GM23338 (cell line): ENCODE results near the gene DLG2. TPM values are rescaled to one million over a fixed set of nuclear protein-coding genes. Genes with fewer than 3 reads are reported as not detected.

Experiments
- ATAC-seq: fragments of 200-7000 bp; cut with Tn5 transposase; 3 replicates; pipeline ENCODE4 v1.9.1; 2020
- DNase-seq: peaks from one replicate; pipeline ENCODE4 v3.0.0-alpha.2; 2015; ENCODE audit warnings: low spot score
- H2AFZ ChIP-seq: fragments of 200-600 bp; sonication (generic); 2 replicates; pipeline ENCODE4 v1.8.0; 2016; ENCODE audit warnings: antibody characterized with exemption, mild to moderate bottlenecking, moderate library complexity
- H3F3A ChIP-seq: fragments of 200-600 bp; sonication (generic); replicated peaks from 2 replicates; pipeline ENCODE4 v1.8.0; 2017; ENCODE audit warnings: antibody characterized with exemption, mixed run types, low read depth
- H3K27ac ChIP-seq: fragments of 200-600 bp; sonication (generic); 2 replicates; pipeline ENCODE4 v1.6.1; 2016; ENCODE audit warnings: low read depth
- H3K27me3 ChIP-seq: fragments of 200-600 bp; sonication (generic); 2 replicates; pipeline ENCODE4 v1.8.0; 2016; ENCODE audit warnings: mild to moderate bottlenecking, mixed run types, moderate library complexity; ENCODE audit not compliant: insufficient read depth
- H3K36me3 ChIP-seq: fragments of 200-600 bp; sonication (generic); 2 replicates; pipeline ENCODE4 v1.8.0; 2016; ENCODE audit warnings: mild to moderate bottlenecking; ENCODE audit not compliant: insufficient read depth
- H3K4me1 ChIP-seq: fragments of 200-600 bp; sonication (generic); 2 replicates; pipeline ENCODE4 v1.8.0; 2016; ENCODE audit warnings: mild to moderate bottlenecking, moderate library complexity; ENCODE audit not compliant: insufficient read depth
- H3K4me2 ChIP-seq: fragments of 200-600 bp; sonication (generic); 2 replicates; pipeline ENCODE4 v1.7.1; 2017; ENCODE audit warnings: mixed run types
- H3K4me3 ChIP-seq: fragments of 200-600 bp; sonication (generic); 2 replicates; pipeline ENCODE4 v1.6.1; 2016; ENCODE audit warnings: mixed run types
- H3K79me2 ChIP-seq: fragments of 200-600 bp; sonication (generic); replicated peaks from 2 replicates; pipeline ENCODE4 v1.8.0; 2017; ENCODE audit warnings: mild to moderate bottlenecking; ENCODE audit not compliant: insufficient read depth
- H3K9me2 ChIP-seq: fragments of 200-600 bp; sonication (generic); 2 replicates; pipeline ENCODE4 v1.8.0; 2017; ENCODE audit not compliant: insufficient read depth
- H4K20me1 ChIP-seq: fragments of 200-600 bp; sonication (generic); replicated peaks from 2 replicates; pipeline ENCODE4 v1.8.0; 2017; ENCODE audit warnings: mild to moderate bottlenecking; ENCODE audit not compliant: insufficient read depth
- H3K27ac Mint-ChIP-seq: 2 replicates; pipeline ENCODE4 v1.8.0; 2020; ENCODE audit warnings: inconsistent platforms, mild to moderate bottlenecking, moderate library complexity, mixed read lengths
- H3K27me3 Mint-ChIP-seq: 3 replicates; pipeline ENCODE4 v1.8.0; 2022; ENCODE audit warnings: low read depth, mild to moderate bottlenecking, moderate library complexity, mixed read lengths, inconsistent platforms; ENCODE audit not compliant: insufficient read depth, poor library complexity
- H3K36me3 Mint-ChIP-seq: 3 replicates; pipeline ENCODE4 v1.8.0; 2021; ENCODE audit warnings: low read depth, mild to moderate bottlenecking, inconsistent platforms, moderate library complexity, mixed read lengths
- H3K4me1 Mint-ChIP-seq: 3 replicates; pipeline ENCODE4 v1.8.0; 2020; ENCODE audit warnings: mild to moderate bottlenecking, inconsistent platforms, mixed read lengths
- H3K4me3 Mint-ChIP-seq: 3 replicates; pipeline ENCODE4 v1.8.0; 2021; ENCODE audit warnings: moderate library complexity, mild to moderate bottlenecking, inconsistent platforms, mixed read lengths
- H3K9me3 Mint-ChIP-seq: 3 replicates; pipeline ENCODE4 v1.8.0; 2020; ENCODE audit warnings: moderate library complexity, mild to moderate bottlenecking, inconsistent platforms, mixed read lengths
- CREB1 ChIP-seq: fragments of 250-450 bp; sonication (Bioruptor Pico); IDR thresholded peaks from 2 replicates; pipeline ENCODE4 v1.5.0; 2020; ENCODE audit warnings: low read depth, mild to moderate bottlenecking, moderate library complexity
- ETS1 ChIP-seq: IDR thresholded peaks from 2 replicates; pipeline ENCODE4 v1.6.1; 2016; ENCODE audit warnings: antibody characterized with exemption
- EZH2phosphoT487 ChIP-seq: fragments of 200-600 bp; sonication (generic); IDR thresholded peaks from one replicate; pipeline ENCODE4 v1.8.1; 2018; ENCODE audit warnings: antibody characterized with exemption; ENCODE audit not compliant: unreplicated experiment
- NANOG ChIP-seq: IDR thresholded peaks from 2 replicates; pipeline ENCODE4 v1.6.1; 2016; ENCODE audit warnings: antibody characterized with exemption, borderline replicate concordance
- POLR2AphosphoS5 ChIP-seq: IDR thresholded peaks from 2 replicates; pipeline ENCODE4 v1.6.1; 2016; ENCODE audit warnings: antibody characterized with exemption, low read depth
- STAT1 ChIP-seq: IDR thresholded peaks from one replicate; pipeline ENCODE4 v1.6.1; 2016; ENCODE audit warnings: antibody characterized with exemption; ENCODE audit not compliant: unreplicated experiment
- ZNF331 ChIP-seq: fragments of 250-450 bp; sonication (Bioruptor Pico); IDR thresholded peaks from 2 replicates; pipeline ENCODE4 v1.5.0; 2020; ENCODE audit warnings: low read depth, mild to moderate bottlenecking, moderate library complexity
- ZNF462 ChIP-seq: fragments of 250-450 bp; sonication (Bioruptor Pico); IDR thresholded peaks from 2 replicates; pipeline ENCODE4 v1.5.0; 2020; ENCODE audit warnings: mild to moderate bottlenecking, moderate library complexity
- polyA plus RNA-seq: library from polyadenylated mRNA; unstranded; fragments of >200 nt; fragmentation: Nextera tagmentation; extraction: Ambion mirVana; gene quantifications from 2 replicates; pipeline ENCODE4 v1.2.1, GENCODE V29; 2016
- total RNA-seq: library from RNA; depleted of rRNA; stranded (reverse); fragments of >200 nt; shearing (Covaris generic); gene quantifications from 2 replicates; pipeline ENCODE4 v1.2.3, GENCODE V29; 2014
- TF ChIP-seq, protein P1 (sequence below): IDR thresholded peaks from one replicate; pipeline ENCODE4 v1.6.1; 2018; ENCODE audit warnings: antibody characterized with exemption; ENCODE audit not compliant: unreplicated experiment

DLG2 gene
- total and polyA plus RNA-seq, 2 experiments from 2014 or later: 19.8 to 21.5 TPM

- no peak overlapping the region for H2AFZ ChIP-seq
- Mint-ChIP-seq H3K4me3 (no peak overlapping the region), H3K9me3 (no peaks in the 10 kb centered on the region), H3K36me3 (no peaks in the 10 kb centered on the region), H3K4me1 (peaks cover 3% of the 10 kb centered on the region), H3K27me3 (no peaks in the 10 kb centered on the region), H3K27ac (no peak overlapping the region)
- ATAC-seq: no peak
- H3K4me3 ChIP-seq: no peak overlapping the region
- no peaks in the 10 kb centered on the region for H3K9me2 ChIP-seq
- H4K20me1 ChIP-seq: no peaks in the 10 kb centered on the region
- no peaks in the 10 kb centered on the region for H3K36me3 ChIP-seq
- no peaks in the 10 kb centered on the region for H3F3A ChIP-seq
- TF ChIP-seq ETS1: no peak
- no peak for TF ChIP-seq STAT1
- no peak for TF ChIP-seq EZH2phosphoT487
- TF ChIP-seq ZNF331: no peak
- TF ChIP-seq ZNF462 (CRISPR knock-in tag): no peak
- TF ChIP-seq NANOG: no peak
- no peak for TF ChIP-seq POLR2AphosphoS5
- TF ChIP-seq, protein P1, sequence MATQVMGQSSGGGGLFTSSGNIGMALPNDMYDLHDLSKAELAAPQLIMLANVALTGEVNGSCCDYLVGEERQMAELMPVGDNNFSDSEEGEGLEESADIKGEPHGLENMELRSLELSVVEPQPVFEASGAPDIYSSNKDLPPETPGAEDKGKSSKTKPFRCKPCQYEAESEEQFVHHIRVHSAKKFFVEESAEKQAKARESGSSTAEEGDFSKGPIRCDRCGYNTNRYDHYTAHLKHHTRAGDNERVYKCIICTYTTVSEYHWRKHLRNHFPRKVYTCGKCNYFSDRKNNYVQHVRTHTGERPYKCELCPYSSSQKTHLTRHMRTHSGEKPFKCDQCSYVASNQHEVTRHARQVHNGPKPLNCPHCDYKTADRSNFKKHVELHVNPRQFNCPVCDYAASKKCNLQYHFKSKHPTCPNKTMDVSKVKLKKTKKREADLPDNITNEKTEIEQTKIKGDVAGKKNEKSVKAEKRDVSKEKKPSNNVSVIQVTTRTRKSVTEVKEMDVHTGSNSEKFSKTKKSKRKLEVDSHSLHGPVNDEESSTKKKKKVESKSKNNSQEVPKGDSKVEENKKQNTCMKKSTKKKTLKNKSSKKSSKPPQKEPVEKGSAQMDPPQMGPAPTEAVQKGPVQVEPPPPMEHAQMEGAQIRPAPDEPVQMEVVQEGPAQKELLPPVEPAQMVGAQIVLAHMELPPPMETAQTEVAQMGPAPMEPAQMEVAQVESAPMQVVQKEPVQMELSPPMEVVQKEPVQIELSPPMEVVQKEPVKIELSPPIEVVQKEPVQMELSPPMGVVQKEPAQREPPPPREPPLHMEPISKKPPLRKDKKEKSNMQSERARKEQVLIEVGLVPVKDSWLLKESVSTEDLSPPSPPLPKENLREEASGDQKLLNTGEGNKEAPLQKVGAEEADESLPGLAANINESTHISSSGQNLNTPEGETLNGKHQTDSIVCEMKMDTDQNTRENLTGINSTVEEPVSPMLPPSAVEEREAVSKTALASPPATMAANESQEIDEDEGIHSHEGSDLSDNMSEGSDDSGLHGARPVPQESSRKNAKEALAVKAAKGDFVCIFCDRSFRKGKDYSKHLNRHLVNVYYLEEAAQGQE: no peak
- no peak for TF ChIP-seq CREB1
- no peak for DNase-seq
- H3K27me3 ChIP-seq: no peaks in the 10 kb centered on the region
- no peak overlapping the region for H3K27ac ChIP-seq
- H3K4me2 ChIP-seq: no peak overlapping the region
- no peaks in the 10 kb centered on the region for H3K79me2 ChIP-seq
- no peaks in the 10 kb centered on the region for H3K4me1 ChIP-seq
Observed at GRCh38 chr11:84608837-84609196, 1018.3 kb downstream of the DLG2 start.
